Measurements from ENCODE around the gene ARMH3. TPM values are rescaled to one million over a fixed set of nuclear protein-coding genes. Genes with fewer than 3 reads are reported as not detected.

Gene ARMH3
- total and polyA plus RNA-seq, 10 of the 15 experiments (the other 5 are each of a cell fraction or from before 2014, with no cell fraction given), result 13.0 to 33.0 (median 16.4) TPM

GRCh38 chr10:101856626-101857025, 199.3 kb downstream of the ARMH3 start:
- intact Hi-C loops (cut with micrococcal nuclease; ENCODE audit: unreplicated experiment), result no loop called here
- ATAC-seq (no peak), DNase-seq (ENCODE audit: low read depth, low spot score) (no peak), FAIRE-seq (no peak)
- BruUV-seq (replicated peaks), result no TSS peak
- Histone ChIP-seq H3K79me2 (ENCODE audit: control insufficient read depth, insufficient read depth, low read length) (no peaks in the 10 kb centered on the region), H3K36me3 (ENCODE audit: control insufficient read depth in 2 of 2, insufficient read depth in 2 of 2, low read length in 1 of 2) (no peaks in the 10 kb centered on the region; a peak in 1 of 4 replicates), H3K4me1 (ENCODE audit: control insufficient read depth, insufficient read depth, low read length) (peaks cover 32% of the 10 kb centered on the region), H3K4me2 (ENCODE audit: control insufficient read depth, insufficient read depth) (no peak overlapping the region), H3K9ac (ENCODE audit: control insufficient read depth, insufficient read depth, low read length) (no peak overlapping the region), H2AFZ (ENCODE audit: control insufficient read depth, low read depth, low read length) (no peak overlapping the region), H3K27ac (ENCODE audit: control insufficient read depth, insufficient read depth) (no peak overlapping the region), H3K27me3 (replicated peaks in 1 of 2; ENCODE audit: control insufficient read depth in 2 of 2, insufficient read depth in 2 of 2, low read length in 1 of 2) (no peaks in the 10 kb centered on the region), H4K20me1 (ENCODE audit: control insufficient read depth, insufficient read depth) (no peaks in the 10 kb centered on the region), H3K4me3 (no peak overlapping the region), H3K9me3 (replicated peaks; ENCODE audit: control insufficient read depth, insufficient read depth, low read length) (peaks cover 8% of the 10 kb centered on the region)
- ChIA-PET CTCF (interaction anchor here (0.9 to 14.0 kb wide), 5 partner anchors 10 to 154 kb away, joined by 4 to 143 read pairs (median 7); partner anchors contain the start of gene KCNIP2), POLR2A (no interaction called here), RAD21 (ENCODE audit: unreplicated experiment) (interaction anchor here (1.1 to 2.5 kb wide), 3 partner anchors 13 to 16 kb away, joined by 3 to 6 read pairs (median 4); partner anchors contain the start of gene KCNIP2), SMC1A (ENCODE audit: uncharacterized antibody, unreplicated experiment) (interaction anchor here (1.1 to 7.9 kb wide), 6 partner anchors 8 to 151 kb away, joined by 3 to 62 read pairs (median 4); no protein-coding TSS in a partner anchor)
- TF ChIP-seq MEF2B (IDR thresholded peaks at IDR 0.05; ENCODE audit: partially characterized antibody, poor library complexity, severe bottlenecking) (no peak), HDAC6 (IDR thresholded peaks at IDR 0.05; ENCODE audit: unreplicated experiment) (no peak), IKZF2 (IDR thresholded peaks at IDR 0.05) (no peak), MXI1 (IDR thresholded peaks at IDR 0.05; ENCODE audit: low read depth, low read length) (no peak), RB1 (IDR thresholded peaks at IDR 0.05; ENCODE audit: borderline replicate concordance) (no peak), CHD2 (IDR thresholded peaks at IDR 0.05; ENCODE audit: borderline replicate concordance, low read depth, low read length) (no peak), CHD1 (IDR thresholded peaks at IDR 0.05; ENCODE audit: low read depth, low read length) (no peak)
- TF ChIP-seq, protein P1, sequence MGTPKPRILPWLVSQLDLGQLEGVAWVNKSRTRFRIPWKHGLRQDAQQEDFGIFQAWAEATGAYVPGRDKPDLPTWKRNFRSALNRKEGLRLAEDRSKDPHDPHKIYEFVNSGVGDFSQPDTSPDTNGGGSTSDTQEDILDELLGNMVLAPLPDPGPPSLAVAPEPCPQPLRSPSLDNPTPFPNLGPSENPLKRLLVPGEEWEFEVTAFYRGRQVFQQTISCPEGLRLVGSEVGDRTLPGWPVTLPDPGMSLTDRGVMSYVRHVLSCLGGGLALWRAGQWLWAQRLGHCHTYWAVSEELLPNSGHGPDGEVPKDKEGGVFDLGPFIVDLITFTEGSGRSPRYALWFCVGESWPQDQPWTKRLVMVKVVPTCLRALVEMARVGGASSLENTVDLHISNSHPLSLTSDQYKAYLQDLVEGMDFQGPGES (IDR thresholded peaks at IDR 0.05), result no peak
- in situ Hi-C loops (cut with MboI), result no loop called here
